GM12865 (cell line): ENCODE results near the gene SRPK2.
A peak's percentile ranks its signal among the peaks of the same experiment; 100 is the strongest.

Experiments used
- DNase-seq: peaks from one replicate; pipeline ENCODE4 v3.0.0; 2010; ENCODE audit warnings: low read depth
- H3K4me3 ChIP-seq: 2 replicates; pipeline ENCODE4 v1.5.1; 2011; ENCODE audit warnings: mild to moderate bottlenecking, low read depth, low read length, control low read depth
- CTCF ChIP-seq: IDR thresholded peaks from 2 replicates; pipeline ENCODE4 v1.5.1; 2011; ENCODE audit warnings: low read length, control low read depth, low read depth, inconsistent platforms; ENCODE audit not compliant: insufficient read depth; ENCODE audit errors: missing control alignments

The SRPK2 gene

GRCh38 chr7:105218215-105218614 lies 170.5 kb downstream of the SRPK2 start:
- no peak overlapping the region for H3K4me3 ChIP-seq
- no peak for DNase-seq
- no peak for TF ChIP-seq CTCF

DNA sequence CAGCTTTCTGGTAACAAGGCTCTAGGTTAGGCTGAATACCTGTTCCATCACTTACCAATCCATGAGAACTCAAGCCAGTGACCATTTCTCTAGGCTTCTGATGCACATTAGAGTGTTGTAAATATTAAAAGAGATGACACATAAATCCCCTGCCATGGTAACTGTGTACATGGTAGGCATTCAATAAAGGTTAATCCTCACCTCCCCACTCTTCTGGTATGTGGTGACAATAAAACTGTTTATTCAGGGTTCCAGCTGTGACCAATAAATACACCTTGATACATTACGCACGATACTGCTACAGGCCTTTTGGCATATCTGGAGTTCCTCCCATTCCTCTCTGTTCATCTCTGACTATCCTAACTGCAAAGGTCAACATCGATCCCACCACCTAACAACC lies 171.9 kb downstream of the SRPK2 start:
- TF ChIP-seq CTCF: no peak
- no peak for DNase-seq
- no peak overlapping the region for H3K4me3 ChIP-seq

DNA sequence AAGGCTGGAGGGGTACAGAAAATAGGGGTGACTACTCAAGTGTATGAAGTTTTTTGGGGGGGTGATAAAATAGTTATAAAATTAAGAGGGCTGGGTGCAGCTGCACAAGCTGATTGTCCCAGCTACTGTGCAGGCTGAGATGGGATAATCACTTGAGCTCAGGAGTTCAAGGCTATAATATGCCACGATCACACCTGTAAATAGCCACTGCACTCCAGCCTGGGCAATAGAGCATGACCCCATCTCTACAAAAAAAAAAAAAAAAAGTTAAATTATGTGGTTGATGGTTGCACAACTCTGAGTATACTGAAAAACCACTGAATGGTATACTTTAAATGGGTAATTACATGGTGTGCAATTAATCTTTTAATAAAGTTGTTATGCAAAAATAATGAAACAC lies 172.9 kb downstream of the SRPK2 start:
- DNase-seq: no peak
- no peak for TF ChIP-seq CTCF
- H3K4me3 ChIP-seq: no peak overlapping the region

DNA sequence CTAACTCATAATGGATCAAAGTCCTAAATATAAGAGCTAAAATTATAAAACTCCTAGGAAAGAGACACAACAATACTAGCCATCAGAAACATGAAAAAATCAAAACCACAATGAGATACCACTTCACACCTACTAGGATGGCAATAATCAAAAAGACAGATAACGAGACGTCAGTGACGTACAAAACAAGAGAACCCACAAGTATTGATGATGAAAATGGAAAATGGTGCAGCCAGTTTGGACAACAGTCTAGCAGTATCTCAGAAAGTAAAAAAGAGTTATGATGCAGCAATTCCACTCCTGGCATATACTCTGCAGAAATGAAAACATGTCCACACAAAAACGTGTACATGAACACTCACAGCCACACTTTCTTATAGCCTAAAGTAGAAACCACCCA lies 173.5 kb downstream of the SRPK2 start:
- TF ChIP-seq CTCF: no peak
- H3K4me3 ChIP-seq: no peak overlapping the region
- no peak for DNase-seq

- TF ChIP-seq CTCF: no peak
- H3K4me3 ChIP-seq: no peak overlapping the region
- no peak for DNase-seq
Observed at GRCh38 chr7:105213611-105214010, 175.1 kb downstream of the SRPK2 start.

- no peak overlapping the region for H3K4me3 ChIP-seq
- no peak for DNase-seq
- TF ChIP-seq CTCF: no peak
Observed at GRCh38 chr7:105212212-105212611, 176.5 kb downstream of the SRPK2 start.

GRCh38 chr7:105210721-105211205 lies 178.0 kb downstream of the SRPK2 start:
- H3K4me3 ChIP-seq: peak overlapping the region; percentile 11; the same call in 1 of the 2 replicates
- no peak for TF ChIP-seq CTCF
- DNase-seq: peak; percentile 71
